KBM-7 (cell line): ENCODE data around the gene TMEM229A.
"Not testable (repeated sequence)": the region's sequence is repeated elsewhere in the genome, so short reads cannot be mapped to it uniquely, and the experiment has no call there.

Experiments
- DNase-seq: peaks from one replicate; pipeline ENCODE4 v3.0.0-alpha.2; 2015
- in situ Hi-C: fragments of 300-500 bp; cut with MboI; formaldehyde crosslinking; loops from 2 replicates; pipeline ENCODE4 v1.14.3; 2020; ENCODE audit warnings: low sequenced_read_pairs, low pct_unique_long_range_greater_than_20kb, mixed read lengths

TMEM229A gene

DNA sequence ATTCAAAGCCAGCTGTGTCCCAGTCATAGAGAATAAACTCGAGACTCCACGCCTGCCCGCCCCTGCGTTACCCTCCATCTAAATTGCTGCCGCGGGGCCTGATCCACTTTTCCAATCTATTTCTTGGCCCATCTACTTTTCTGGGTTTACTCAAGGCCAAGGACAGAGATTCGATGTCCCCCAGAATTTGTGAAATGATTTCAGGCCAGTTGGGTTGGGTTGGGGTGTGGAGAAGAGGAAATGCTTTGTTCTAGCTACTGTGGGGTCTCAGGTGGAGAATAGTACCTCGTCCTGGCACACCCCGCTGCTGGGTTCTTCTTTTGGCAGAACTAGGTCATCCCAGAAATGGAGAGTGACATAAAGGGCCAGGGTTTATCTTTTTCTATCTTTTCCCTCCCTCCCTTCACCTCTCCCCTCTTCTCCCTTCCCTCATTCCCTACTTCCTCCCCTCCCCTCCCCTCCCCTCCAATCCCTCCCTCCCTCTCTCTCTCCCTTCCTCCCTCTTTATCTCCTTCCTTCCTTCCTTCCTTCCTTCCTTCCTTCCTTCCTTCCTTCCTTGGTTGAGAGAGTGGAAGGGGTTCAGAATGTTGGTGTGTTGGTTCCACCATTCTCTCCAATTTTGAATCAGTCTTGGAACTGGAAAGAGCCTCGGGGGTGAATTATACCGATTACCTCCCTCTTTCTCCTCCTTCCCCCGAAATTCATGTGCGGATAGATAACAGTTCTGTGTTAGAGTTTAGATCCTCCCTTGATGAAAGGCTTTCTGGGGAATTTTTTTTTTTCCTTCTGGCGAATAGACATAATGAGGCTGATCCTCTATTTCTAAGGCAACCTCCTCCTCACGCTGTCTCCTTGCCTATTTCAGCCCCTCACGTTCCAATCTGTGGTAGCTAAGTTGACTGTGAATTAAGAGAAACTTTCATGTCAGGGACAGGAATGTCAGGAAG is 1.2 kb upstream of the TMEM229A start:
- DNase-seq: no peak

GRCh38 chr7:124033095-124033806 is 384 bp upstream of the TMEM229A start:
- in situ Hi-C loops: no loop called here
- peak; percentile 10 for DNase-seq

More for the DNA sequence above, 1.2 kb upstream of the TMEM229A start:
- in situ Hi-C loops: no loop called here

- in situ Hi-C loops: no loop called here
- peak; percentile 25 for DNase-seq
Observed at GRCh38 chr7:124031919-124032318, 948 bp downstream of the TMEM229A start.

GRCh38 chr7:124031406-124031805 is 1.5 kb downstream of the TMEM229A start:
- DNase-seq: no peak
- in situ Hi-C loops: no loop called here

GRCh38 chr7:124030964-124031363 is 1.9 kb downstream of the TMEM229A start:
- in situ Hi-C loops: no loop called here
- no peak for DNase-seq

DNA sequence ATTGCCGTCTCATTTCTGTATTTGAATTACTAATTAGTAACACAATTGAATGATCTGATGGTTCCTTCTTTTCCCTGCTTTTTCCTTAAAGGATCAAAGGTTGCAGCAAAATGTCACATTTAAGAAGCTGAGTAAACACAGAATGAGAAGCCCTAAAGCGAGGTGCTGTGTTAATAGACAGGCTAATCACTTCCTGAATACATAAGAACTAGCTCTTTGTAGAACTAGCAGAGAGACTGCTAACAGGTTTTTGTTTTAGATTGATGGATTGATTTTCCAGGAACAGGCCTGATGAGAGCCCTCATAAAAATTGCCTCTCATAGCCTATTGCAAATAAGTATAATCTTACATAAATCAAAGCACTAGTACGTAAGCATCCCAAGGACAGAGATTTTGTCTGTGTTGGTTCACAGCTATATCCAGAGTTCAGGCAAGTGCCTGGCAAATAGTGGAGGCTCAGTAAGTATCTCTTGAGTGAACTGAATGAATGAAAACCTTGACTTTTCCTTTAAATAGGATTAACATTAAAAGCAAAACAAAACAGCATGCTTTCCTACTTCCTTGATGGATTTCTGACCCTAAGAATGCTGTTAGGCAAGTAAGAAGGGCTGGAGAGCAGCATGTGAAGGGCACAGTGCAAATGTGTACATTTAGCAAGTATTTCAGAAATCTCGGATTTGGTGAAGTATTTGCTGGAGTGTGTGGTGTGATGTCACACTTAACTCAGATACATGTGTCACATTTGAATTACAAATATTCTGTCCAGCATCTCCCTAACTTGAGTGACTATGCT is 3.3 kb downstream of the TMEM229A start:
- in situ Hi-C loops: no loop called here

GRCh38 chr7:124027236-124027635 is 5.6 kb downstream of the TMEM229A start:
- no peak for DNase-seq

More for the DNA sequence above, 3.3 kb downstream of the TMEM229A start:
- no peak for DNase-seq

GRCh38 chr7:124024329-124024728 is 8.5 kb downstream of the TMEM229A start:
- in situ Hi-C loops, DNase-seq: not testable (repeated sequence)

More at GRCh38 chr7:124027236-124027635, 5.6 kb downstream of the TMEM229A start:
- in situ Hi-C loops: no loop called here

DNA sequence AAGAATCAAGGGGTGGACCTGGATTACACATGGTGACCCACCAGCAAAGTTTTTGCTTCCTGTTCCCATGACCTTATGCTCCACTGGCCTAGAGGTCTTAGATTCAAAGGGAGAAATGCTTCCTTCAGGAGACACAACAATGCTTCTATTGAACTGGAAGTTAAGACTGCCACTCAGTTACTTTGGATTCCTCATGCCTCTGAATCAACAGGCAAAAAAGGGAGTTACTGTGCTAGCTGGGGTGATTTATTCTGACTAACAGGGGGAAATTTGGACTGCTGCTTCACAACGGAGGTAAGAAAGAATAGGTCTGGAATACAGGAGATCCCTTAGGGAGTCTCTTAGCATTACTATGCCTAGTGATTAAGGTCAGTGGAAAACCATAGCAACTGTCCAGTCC is 10.3 kb downstream of the TMEM229A start:
- DNase-seq: no peak
- in situ Hi-C loops: no loop called here

GRCh38 chr7:124020060-124020459 is 12.8 kb downstream of the TMEM229A start:
- in situ Hi-C loops: no loop called here

DNA sequence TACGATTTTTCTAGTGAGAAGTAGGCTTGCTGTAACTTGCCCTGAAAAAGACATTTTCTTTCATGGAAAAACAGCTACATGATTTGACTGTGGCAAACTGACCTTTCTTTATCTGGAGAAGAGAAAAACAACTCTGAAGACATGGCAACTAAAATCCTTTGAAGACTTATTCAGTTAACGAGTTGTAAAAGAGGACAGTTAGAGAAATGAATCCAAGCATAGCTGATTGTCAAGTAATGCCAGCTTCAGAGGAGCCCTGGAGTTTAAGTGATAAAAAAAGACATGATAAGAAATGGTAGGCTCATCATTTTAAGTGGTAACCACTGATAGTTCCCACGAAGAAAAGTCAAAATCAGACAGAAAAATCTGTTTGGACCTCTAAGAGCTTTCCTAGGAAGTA is 19.6 kb downstream of the TMEM229A start:
- in situ Hi-C loops: no loop called here
- no peak for DNase-seq

More at GRCh38 chr7:124020060-124020459, 12.8 kb downstream of the TMEM229A start:
- DNase-seq: no peak

DNA sequence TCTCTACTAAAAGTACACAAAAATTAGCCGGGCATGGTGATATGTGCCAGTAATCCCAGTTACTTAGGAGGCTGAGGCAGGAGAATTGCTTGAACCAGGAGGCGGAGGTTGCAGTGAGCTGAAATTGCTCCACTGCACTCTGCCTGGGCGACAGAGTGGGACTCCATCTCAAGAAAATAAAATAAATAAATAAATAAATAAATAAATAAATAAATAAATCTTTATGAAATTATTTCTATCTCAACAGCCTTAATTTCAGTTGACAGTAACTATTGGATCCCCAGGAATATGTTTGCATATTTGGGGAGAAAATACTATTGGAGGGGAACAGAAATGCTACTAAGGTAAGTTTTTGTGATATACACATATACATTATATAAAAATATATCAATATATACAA is 20.0 kb downstream of the TMEM229A start:
- in situ Hi-C loops: no loop called here
- DNase-seq: no peak

DNA sequence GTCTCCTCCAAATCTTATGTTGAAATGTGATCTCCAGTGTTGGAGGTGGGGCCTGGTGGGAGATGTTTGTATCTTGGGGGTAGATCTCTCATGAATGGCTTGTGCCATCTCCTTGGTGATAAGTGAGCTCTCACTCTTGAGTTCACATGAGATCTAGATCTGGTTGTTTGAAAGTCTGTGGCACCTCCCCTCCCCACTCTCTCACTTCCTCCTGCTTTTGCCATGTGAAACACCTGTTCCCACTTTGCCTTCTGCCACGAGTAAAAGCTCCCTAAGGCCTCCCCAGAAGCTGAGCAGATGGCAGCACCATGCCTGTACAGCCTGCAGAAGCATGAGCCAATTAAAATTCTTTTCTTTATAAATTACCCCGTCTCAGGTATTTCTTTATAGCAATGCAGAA is 23.5 kb downstream of the TMEM229A start:
- DNase-seq: no peak
- in situ Hi-C loops: no loop called here

DNA sequence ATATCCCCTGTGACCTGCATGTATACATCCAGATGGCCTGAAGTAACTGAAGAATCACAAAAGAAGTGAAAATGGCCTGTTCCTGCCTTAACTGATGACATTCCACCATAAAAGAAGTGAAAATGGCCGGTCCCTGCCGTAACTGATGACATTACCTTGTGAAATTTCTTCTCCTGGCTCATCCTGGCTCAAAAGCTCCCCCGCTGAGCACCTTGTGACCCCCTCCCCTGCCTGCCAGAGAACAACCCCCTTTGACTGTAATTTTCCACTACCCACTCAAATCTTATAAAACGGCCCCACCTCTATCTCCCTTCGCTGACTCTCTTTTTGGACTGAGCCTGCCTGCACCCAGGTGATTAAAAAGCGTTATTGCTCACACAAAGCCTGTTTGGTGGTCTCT is 24.6 kb downstream of the TMEM229A start:
- DNase-seq, in situ Hi-C loops: not testable (repeated sequence)

DNA sequence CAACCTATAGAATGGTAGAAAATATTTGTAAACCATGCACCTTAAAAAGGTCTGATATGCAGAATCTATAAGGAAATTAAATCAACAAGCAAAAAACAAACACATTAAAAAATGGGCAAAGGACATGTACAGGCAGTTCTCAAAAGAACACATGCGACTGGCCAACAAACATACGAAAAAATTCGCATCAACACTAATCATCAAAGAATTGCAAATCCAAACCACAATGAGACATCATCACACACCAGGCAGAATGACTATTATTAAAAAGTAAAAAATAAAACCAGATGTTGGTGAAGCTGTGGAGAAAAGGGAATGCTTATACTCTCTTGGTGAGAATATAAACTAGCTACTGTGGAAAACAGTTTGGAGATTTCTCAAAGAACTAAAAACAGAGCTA is 33.2 kb downstream of the TMEM229A start:
- in situ Hi-C loops: no loop called here
- no peak for DNase-seq

DNA sequence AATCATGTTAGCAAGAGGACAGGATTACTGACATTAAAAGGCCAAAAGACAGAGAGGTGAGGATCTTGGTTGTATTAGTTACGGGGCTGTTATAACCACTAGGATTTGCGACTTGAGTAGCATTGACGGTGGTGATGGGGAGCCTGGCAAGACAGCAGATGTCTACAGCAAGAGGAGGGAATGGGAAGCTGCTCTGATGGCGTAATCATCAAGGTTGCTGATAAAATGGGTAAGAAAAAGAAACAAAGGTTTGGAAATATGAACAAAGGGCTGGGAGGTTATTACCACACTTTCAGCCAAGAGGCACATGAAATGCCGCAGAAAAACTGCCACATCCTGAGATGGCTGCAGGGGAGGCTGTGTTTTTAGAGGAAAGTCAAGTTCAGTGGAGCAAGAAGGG is 33.9 kb downstream of the TMEM229A start:
- in situ Hi-C loops: no loop called here
- no peak for DNase-seq

GRCh38 chr7:123996327-123996625 is 36.6 kb downstream of the TMEM229A start:
- in situ Hi-C loops: no loop called here
- no peak for DNase-seq

GRCh38 chr7:123995617-123996326 is 37.1 kb downstream of the TMEM229A start:
- DNase-seq: no peak
- in situ Hi-C loops: no loop called here

- in situ Hi-C loops: no loop called here
- DNase-seq: no peak
Observed at GRCh38 chr7:123994449-123994848, 38.4 kb downstream of the TMEM229A start.
